ENCODE results near the gene OR8B12.

OR8B12 gene

DNA sequence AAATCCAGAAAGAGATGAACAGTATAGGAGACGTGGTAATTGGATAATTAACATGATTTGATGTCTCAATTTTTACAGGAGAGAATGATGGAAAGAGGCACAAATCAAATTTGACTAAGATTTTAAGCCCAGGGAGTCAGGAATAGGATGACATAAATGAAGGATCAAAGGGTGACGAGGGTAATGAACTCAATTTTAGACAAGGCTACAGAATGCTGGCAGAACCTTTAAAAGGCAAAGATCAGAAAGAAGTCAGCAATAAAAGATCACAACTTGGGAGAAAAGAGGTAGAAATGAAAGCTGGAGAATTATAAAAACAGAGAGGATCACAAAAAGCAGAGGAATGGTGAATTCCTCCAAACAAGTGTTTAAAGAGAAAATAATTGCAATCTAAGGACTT, 13.4 kb upstream of the OR8B12 start:
- no peak overlapping the region for H3K14ac ChIP-seq (ENCODE audit: low read length)
- no peaks in the 10 kb centered on the region for H3K36me3 ChIP-seq (replicated peaks in 1 of 2; ENCODE audit: control insufficient read depth in 2 of 2, insufficient read depth in 2 of 2, low read length in 2 of 2)
- H2BK120ac ChIP-seq (ENCODE audit: low read depth, low read length), result no peak overlapping the region
- no peak overlapping the region for H3K4me2 ChIP-seq (ENCODE audit: insufficient read depth, low read length, poor library complexity, severe bottlenecking)
- H3K18ac ChIP-seq (ENCODE audit: low read length), result no peak overlapping the region
- no peaks in the 10 kb centered on the region for H3K9me3 ChIP-seq (replicated peaks in 1 of 2; ENCODE audit: control insufficient read depth in 2 of 2, insufficient read depth in 1 of 2, low read depth in 1 of 2, low read length in 2 of 2)
- H3K79me1 ChIP-seq (ENCODE audit: low read depth, low read length), result no peaks in the 10 kb centered on the region
- no peak overlapping the region for H3K27ac ChIP-seq (replicated peaks; ENCODE audit: low read length)
- no peaks in the 10 kb centered on the region for H3K27me3 ChIP-seq (ENCODE audit: control insufficient read depth in 3 of 3, insufficient read depth in 3 of 3, low read depth in 1 of 3, low read length in 3 of 3)
- no CpG with 5 or more reads among the region's 2 CpGs for WGBS, 2 donors (ENCODE audit: extremely low coverage in 2 of 2, insufficient read length in 2 of 2, insufficient replicate concordance in 1 of 2)
- no peak for DNase-seq (ENCODE audit: low spot score)
- no peak overlapping the region for H4K91ac ChIP-seq (ENCODE audit: low read depth, low read length, poor library complexity)
- no peak overlapping the region for H4K8ac ChIP-seq (ENCODE audit: low read depth, low read length)
- no peak overlapping the region for H2BK15ac ChIP-seq (ENCODE audit: low read length)
- no peak overlapping the region for H2AFZ ChIP-seq (ENCODE audit: low read length)
- no peak overlapping the region for H3K23ac ChIP-seq (ENCODE audit: low read depth, low read length, poor library complexity)
- H3K4me1 ChIP-seq (ENCODE audit: control insufficient read depth in 2 of 2, insufficient read depth in 1 of 2, low read depth in 1 of 2, low read length in 2 of 2), result no peaks in the 10 kb centered on the region
- H3K4ac ChIP-seq (ENCODE audit: low read length), result no peak overlapping the region
- H3K9ac ChIP-seq (ENCODE audit: low read depth, low read length, poor library complexity), result no peak overlapping the region
- no peak overlapping the region for H3K4me3 ChIP-seq (ENCODE audit: low read length in 2 of 2)
- H2BK12ac ChIP-seq (ENCODE audit: low read length), result no peak overlapping the region
- no peak overlapping the region for H2BK5ac ChIP-seq (ENCODE audit: low read length)
- H2AK5ac ChIP-seq (ENCODE audit: low read depth, low read length), result no peak overlapping the region

DNA sequence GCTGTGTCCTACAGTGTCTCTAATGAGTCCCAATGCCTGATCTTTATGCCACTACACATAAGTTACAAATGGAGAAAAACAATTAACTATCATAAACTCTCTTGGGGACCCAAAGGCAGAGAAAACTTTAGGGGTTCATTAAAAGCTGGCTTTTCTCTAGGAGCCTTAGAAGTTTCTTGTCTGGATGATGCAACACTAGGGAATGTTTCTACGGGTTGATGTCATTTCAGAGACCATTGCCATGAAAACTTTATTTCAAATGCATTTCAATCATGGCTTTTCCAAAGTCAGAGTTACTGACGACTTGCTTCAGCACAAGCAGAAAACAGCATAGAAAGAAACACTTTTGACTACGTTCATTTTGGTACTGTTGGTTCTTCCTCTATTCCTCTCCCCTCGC, 8.5 kb upstream of the OR8B12 start:
- Histone ChIP-seq H2BK12ac (ENCODE audit: low read length) (no peak overlapping the region), H3K4me2 (ENCODE audit: insufficient read depth, low read length, poor library complexity, severe bottlenecking) (no peak overlapping the region), H2AK5ac (ENCODE audit: low read depth, low read length) (no peak overlapping the region), H2BK15ac (ENCODE audit: low read length) (no peak overlapping the region), H3K79me1 (ENCODE audit: low read depth, low read length) (no peaks in the 10 kb centered on the region), H3K14ac (ENCODE audit: low read length) (no peak overlapping the region), H3K9ac (ENCODE audit: low read depth, low read length, poor library complexity) (no peak overlapping the region), H3K27me3 (ENCODE audit: control insufficient read depth in 3 of 3, insufficient read depth in 3 of 3, low read depth in 1 of 3, low read length in 3 of 3) (no peaks in the 10 kb centered on the region), H3K4ac (ENCODE audit: low read length) (no peak overlapping the region), H3K36me3 (replicated peaks in 1 of 2; ENCODE audit: control insufficient read depth in 2 of 2, insufficient read depth in 2 of 2, low read length in 2 of 2) (no peaks in the 10 kb centered on the region), H3K18ac (ENCODE audit: low read length) (no peak overlapping the region), H3K4me1 (ENCODE audit: control insufficient read depth in 2 of 2, insufficient read depth in 1 of 2, low read depth in 1 of 2, low read length in 2 of 2) (no peaks in the 10 kb centered on the region), H4K91ac (ENCODE audit: low read depth, low read length, poor library complexity) (no peak overlapping the region), H2BK5ac (ENCODE audit: low read length) (no peak overlapping the region), H3K23ac (ENCODE audit: low read depth, low read length, poor library complexity) (no peak overlapping the region), H3K27ac (replicated peaks; ENCODE audit: low read length) (no peak overlapping the region), H4K8ac (ENCODE audit: low read depth, low read length) (no peak overlapping the region), H3K9me3 (replicated peaks in 1 of 2; ENCODE audit: control insufficient read depth in 2 of 2, insufficient read depth in 1 of 2, low read depth in 1 of 2, low read length in 2 of 2) (no peaks in the 10 kb centered on the region), H2BK120ac (ENCODE audit: low read depth, low read length) (no peak overlapping the region), H2AFZ (ENCODE audit: low read length) (no peak overlapping the region), H3K4me3 (ENCODE audit: low read length in 2 of 2) (no peak overlapping the region)
- no peak for DNase-seq (ENCODE audit: low spot score)
- no CpG with 5 or more reads among the region's 4 CpGs for WGBS, 2 donors (ENCODE audit: extremely low coverage in 2 of 2, insufficient read length in 2 of 2, insufficient replicate concordance in 1 of 2)

DNA sequence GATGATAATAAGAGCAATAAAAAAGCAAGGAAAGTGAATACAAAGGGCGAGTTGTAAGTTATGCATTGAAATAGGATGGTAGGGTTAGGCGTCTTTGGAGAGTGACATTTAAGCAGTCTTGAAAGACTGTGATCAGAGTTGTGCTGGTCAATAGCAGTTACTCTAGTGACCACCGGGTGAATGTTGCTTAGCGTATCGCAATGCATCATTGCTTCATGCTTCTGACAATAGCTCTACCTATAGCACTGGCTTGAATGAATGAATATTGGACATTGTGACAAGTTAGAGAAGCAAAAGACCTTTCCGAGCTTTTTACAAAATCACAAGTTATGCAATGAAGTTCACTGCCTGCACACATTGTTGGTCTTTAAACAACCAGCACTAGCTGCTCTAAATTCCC, 7.7 kb upstream of the OR8B12 start:
- H2BK5ac ChIP-seq (ENCODE audit: low read length), result no peak overlapping the region
- H3K4me3 ChIP-seq (ENCODE audit: low read length in 2 of 2), result no peak overlapping the region
- H2BK15ac ChIP-seq (ENCODE audit: low read length), result no peak overlapping the region
- H3K9ac ChIP-seq (ENCODE audit: low read depth, low read length, poor library complexity), result no peak overlapping the region
- DNase-seq (ENCODE audit: low spot score), result no peak
- WGBS, 2 donors (ENCODE audit: extremely low coverage in 2 of 2, insufficient read length in 2 of 2, insufficient replicate concordance in 1 of 2), result no CpG with 5 or more reads among the region's 6 CpGs
- no peak overlapping the region for H3K14ac ChIP-seq (ENCODE audit: low read length)
- no peak overlapping the region for H3K27ac ChIP-seq (replicated peaks; ENCODE audit: low read length)
- no peak overlapping the region for H3K4ac ChIP-seq (ENCODE audit: low read length)
- no peak overlapping the region for H2AFZ ChIP-seq (ENCODE audit: low read length)
- H4K8ac ChIP-seq (ENCODE audit: low read depth, low read length), result no peak overlapping the region
- no peak overlapping the region for H2AK5ac ChIP-seq (ENCODE audit: low read depth, low read length)
- no peak overlapping the region for H3K4me2 ChIP-seq (ENCODE audit: insufficient read depth, low read length, poor library complexity, severe bottlenecking)
- no peak overlapping the region for H3K23ac ChIP-seq (ENCODE audit: low read depth, low read length, poor library complexity)
- H3K9me3 ChIP-seq (replicated peaks in 1 of 2; ENCODE audit: control insufficient read depth in 2 of 2, insufficient read depth in 1 of 2, low read depth in 1 of 2, low read length in 2 of 2), result no peaks in the 10 kb centered on the region
- H4K91ac ChIP-seq (ENCODE audit: low read depth, low read length, poor library complexity), result no peak overlapping the region
- H3K4me1 ChIP-seq (ENCODE audit: control insufficient read depth in 2 of 2, insufficient read depth in 1 of 2, low read depth in 1 of 2, low read length in 2 of 2), result no peaks in the 10 kb centered on the region
- no peaks in the 10 kb centered on the region for H3K36me3 ChIP-seq (replicated peaks in 1 of 2; ENCODE audit: control insufficient read depth in 2 of 2, insufficient read depth in 2 of 2, low read length in 2 of 2)
- H2BK120ac ChIP-seq (ENCODE audit: low read depth, low read length), result no peak overlapping the region
- no peak overlapping the region for H3K18ac ChIP-seq (ENCODE audit: low read length)
- H3K27me3 ChIP-seq (ENCODE audit: control insufficient read depth in 3 of 3, insufficient read depth in 3 of 3, low read depth in 1 of 3, low read length in 3 of 3), result no peaks in the 10 kb centered on the region
- H3K79me1 ChIP-seq (ENCODE audit: low read depth, low read length), result no peaks in the 10 kb centered on the region
- no peak overlapping the region for H2BK12ac ChIP-seq (ENCODE audit: low read length)

DNA sequence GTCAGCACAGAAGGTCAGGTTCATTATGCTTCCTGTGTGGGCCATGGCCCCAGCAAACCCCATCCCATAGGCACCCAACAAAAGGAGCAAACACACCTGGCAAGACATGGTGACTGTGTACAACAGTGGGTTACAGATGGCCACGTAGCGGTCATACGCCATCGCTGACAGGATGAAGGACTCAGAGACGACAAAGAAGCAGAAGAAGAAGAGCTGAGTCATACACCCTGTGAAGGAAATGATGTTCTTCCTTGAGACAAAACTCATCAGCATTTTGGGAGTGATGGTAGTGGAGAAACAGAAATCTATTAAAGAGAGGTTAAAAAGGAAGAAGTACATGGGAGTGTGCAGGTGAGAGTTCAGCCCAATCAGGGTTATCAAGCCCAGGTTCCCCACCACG, 309 bp downstream of the OR8B12 start:
- whole genome bisulfite sequencing, 2 donors (ENCODE audit: extremely low coverage in 2 of 2, insufficient read length in 2 of 2, insufficient replicate concordance in 1 of 2), result no CpG with 5 or more reads among the region's 6 CpGs
- no peak overlapping the region for H2AK5ac ChIP-seq (ENCODE audit: low read depth, low read length)
- H2BK5ac ChIP-seq (ENCODE audit: low read length), result no peak overlapping the region
- H2BK15ac ChIP-seq (ENCODE audit: low read length), result no peak overlapping the region
- no peaks in the 10 kb centered on the region for H3K27me3 ChIP-seq (ENCODE audit: control insufficient read depth in 3 of 3, insufficient read depth in 3 of 3, low read depth in 1 of 3, low read length in 3 of 3)
- H3K4me2 ChIP-seq (ENCODE audit: insufficient read depth, low read length, poor library complexity, severe bottlenecking), result no peak overlapping the region
- H3K4ac ChIP-seq (ENCODE audit: low read length), result no peak overlapping the region
- no peaks in the 10 kb centered on the region for H3K4me1 ChIP-seq (ENCODE audit: control insufficient read depth in 2 of 2, insufficient read depth in 1 of 2, low read depth in 1 of 2, low read length in 2 of 2)
- no peak overlapping the region for H2BK12ac ChIP-seq (ENCODE audit: low read length)
- H3K23ac ChIP-seq (ENCODE audit: low read depth, low read length, poor library complexity), result no peak overlapping the region
- H3K9me3 ChIP-seq (replicated peaks in 1 of 2; ENCODE audit: control insufficient read depth in 2 of 2, insufficient read depth in 1 of 2, low read depth in 1 of 2, low read length in 2 of 2), result no peaks in the 10 kb centered on the region
- DNase-seq (ENCODE audit: low spot score), result no peak
- no peaks in the 10 kb centered on the region for H3K79me1 ChIP-seq (ENCODE audit: low read depth, low read length)
- H2BK120ac ChIP-seq (ENCODE audit: low read depth, low read length), result no peak overlapping the region
- H3K27ac ChIP-seq (replicated peaks; ENCODE audit: low read length), result no peak overlapping the region
- no peak overlapping the region for H4K91ac ChIP-seq (ENCODE audit: low read depth, low read length, poor library complexity)
- no peak overlapping the region for H3K14ac ChIP-seq (ENCODE audit: low read length)
- H4K8ac ChIP-seq (ENCODE audit: low read depth, low read length), result no peak overlapping the region
- no peak overlapping the region for H2AFZ ChIP-seq (ENCODE audit: low read length)
- H3K4me3 ChIP-seq (ENCODE audit: low read length in 2 of 2), result no peak overlapping the region
- no peak overlapping the region for H3K18ac ChIP-seq (ENCODE audit: low read length)
- H3K36me3 ChIP-seq (replicated peaks in 1 of 2; ENCODE audit: control insufficient read depth in 2 of 2, insufficient read depth in 2 of 2, low read length in 2 of 2), result peaks cover 0 to 2% of the 10 kb centered on the region in 2 donors
- no peak overlapping the region for H3K9ac ChIP-seq (ENCODE audit: low read depth, low read length, poor library complexity)
